DMS 273 (cell line): ENCODE measurements around the gene TMPRSS9.
A peak's percentile ranks its signal among the peaks of the same experiment; 100 is the strongest.
"Not testable (repeated sequence)": the region's sequence is repeated elsewhere in the genome, so short reads cannot be mapped to it uniquely, and the experiment has no call there.

ENCODE experiments used
- DNase-seq: peaks from one replicate; lab custom pipeline; 2025; ENCODE audit not compliant: unreplicated experiment; lab: John Stamatoyannopoulos, UW

TMPRSS9 gene

GRCh38 chr19:2455851-2456570, 95.9 kb downstream of the TMPRSS9 start:
- DNase-seq, result peak; percentile 62

GRCh38 chr19:2457394-2458037, 97.5 kb downstream of the TMPRSS9 start:
- DNase-seq, result no peak

GRCh38 chr19:2458054-2458453, 98.0 kb downstream of the TMPRSS9 start:
- DNase-seq, result no peak

GRCh38 chr19:2458776-2459175, 98.7 kb downstream of the TMPRSS9 start:
- DNase-seq, result not testable (repeated sequence)

GRCh38 chr19:2460245-2460644, 100.2 kb downstream of the TMPRSS9 start:
- DNase-seq, result no peak

- DNase-seq, result peak; percentile 93
Observed at GRCh38 chr19:2461751-2462634, 101.9 kb downstream of the TMPRSS9 start.

GRCh38 chr19:2462635-2463421, 102.8 kb downstream of the TMPRSS9 start:
- peak; percentile 99 for DNase-seq

GRCh38 chr19:2463694-2464093, 103.6 kb downstream of the TMPRSS9 start:
- not testable (repeated sequence) for DNase-seq

GRCh38 chr19:2464389-2464788, 104.3 kb downstream of the TMPRSS9 start:
- DNase-seq, result no peak

- DNase-seq, result no peak
Observed at GRCh38 chr19:2468596-2468995, 108.5 kb downstream of the TMPRSS9 start.

- DNase-seq, result peak; percentile 43
Observed at GRCh38 chr19:2469102-2469914, 109.2 kb downstream of the TMPRSS9 start.

GRCh38 chr19:2469915-2470200, 109.8 kb downstream of the TMPRSS9 start:
- DNase-seq, result not testable (repeated sequence)

GRCh38 chr19:2474232-2475017, 114.4 kb downstream of the TMPRSS9 start:
- peak; percentile 94 for DNase-seq

- peak; percentile 68 for DNase-seq
Observed at GRCh38 chr19:2475018-2475701, 115.1 kb downstream of the TMPRSS9 start.
